ENCODE data around the gene RAB5IF. TPM values are rescaled to one million over a fixed set of nuclear protein-coding genes. Genes with fewer than 3 reads are reported as not detected.
A peak's percentile ranks its signal among the peaks of the same experiment; 100 is the strongest.

The RAB5IF gene
- total RNA-seq, 2 experiments from 2014 or later = 113 to 114 TPM

- no peak for DNase-seq
- Mint-ChIP-seq H3K27me3 (no peaks in the 10 kb centered on the region), H3K4me3 (peak overlapping the region; percentile 97), H3K36me3 (peaks cover 21% of the 10 kb centered on the region), H3K9me3 (no peaks in the 10 kb centered on the region), H3K27ac (peak overlapping the region; percentile 100), H3K4me1 (ENCODE audit: low read depth) (peaks cover 44% of the 10 kb centered on the region)
- POLR2A ChIA-PET = interaction anchor here (1.5 to 1.9 kb wide), 5 partner anchors 9 to 162 kb away, joined by 3 to 13 read pairs (median 5); partner anchors contain the start of genes DSN1 and RAB5IF
- intact Hi-C loops (cut with micrococcal nuclease) = no loop called here
- CTCF ChIA-PET = interaction anchor here (0.7 to 3.6 kb wide), 4 partner anchors 17 to 108 kb away, joined by 3 to 17 read pairs (median 6); no protein-coding TSS in a partner anchor
These were observed 41.1 kb downstream of the RAB5IF start for GRCh38 chr20:36646678-36647077.

GRCh38 chr20:36647196-36648121 is 41.9 kb downstream of the RAB5IF start:
- H3K4me3 Mint-ChIP-seq = no peak overlapping the region
- peaks cover 37% of the 10 kb centered on the region for H3K4me1 Mint-ChIP-seq (ENCODE audit: low read depth)
- no peaks in the 10 kb centered on the region for H3K9me3 Mint-ChIP-seq
- CTCF ChIA-PET = interaction anchor here (0.6 to 0.9 kb wide), 3 partner anchors 34 to 126 kb away, joined by 3 to 6 read pairs (median 3); partner anchors contain the start of gene DSN1
- H3K36me3 Mint-ChIP-seq = peaks cover 19% of the 10 kb centered on the region
- intact Hi-C loops (cut with micrococcal nuclease) = no loop called here
- no peaks in the 10 kb centered on the region for H3K27me3 Mint-ChIP-seq
- DNase-seq = no peak
- H3K27ac Mint-ChIP-seq = peak overlapping the region; percentile 67
- POLR2A ChIA-PET = interaction anchor here (1.4 to 1.5 kb wide), 2 partner anchors 15 to 86 kb away, joined by 4 to 5 read pairs; no protein-coding TSS in a partner anchor

GRCh38 chr20:36653456-36653855 is 47.9 kb downstream of the RAB5IF start:
- CTCF ChIA-PET = interaction anchor here (0.9 kb wide), 1 partner anchor 42 kb away, joined by 3 read pairs; no protein-coding TSS in a partner anchor
- Mint-ChIP-seq H3K4me3 (no peak overlapping the region), H3K4me1 (ENCODE audit: low read depth) (peaks cover 7% of the 10 kb centered on the region), H3K27ac (no peak overlapping the region), H3K9me3 (no peaks in the 10 kb centered on the region), H3K36me3 (peaks cover 9% of the 10 kb centered on the region), H3K27me3 (no peaks in the 10 kb centered on the region)
- intact Hi-C loops (cut with micrococcal nuclease) = no loop called here
- POLR2A ChIA-PET = no interaction called here
- no peak for DNase-seq

DNA sequence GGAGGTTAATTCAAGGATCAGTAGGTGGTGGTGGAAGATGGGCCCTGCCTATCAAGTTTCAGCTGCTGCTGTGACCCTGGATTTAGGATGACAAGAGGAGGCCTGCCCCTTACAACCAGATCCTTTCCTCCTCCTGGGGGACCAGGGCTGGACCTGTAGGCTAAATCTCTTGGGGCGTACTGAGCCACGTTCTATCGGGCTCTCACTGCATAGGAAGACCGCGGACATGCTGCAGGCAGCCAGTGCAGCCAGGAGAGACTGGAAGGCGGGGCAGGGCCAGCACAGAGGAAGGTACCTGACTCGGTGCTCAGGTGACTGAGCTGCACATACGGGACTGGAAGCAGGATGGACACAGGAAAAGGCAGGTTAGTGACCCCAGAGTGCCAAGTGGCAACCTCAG is 48.9 kb downstream of the RAB5IF start:
- POLR2A ChIA-PET = interaction anchor here (2.5 kb wide), 1 partner anchor 9 kb away, joined by 9 read pairs; the partner anchor contains the start of gene SLA2
- H3K4me3 Mint-ChIP-seq = no peak overlapping the region
- H3K9me3 Mint-ChIP-seq = no peaks in the 10 kb centered on the region
- no peak overlapping the region for H3K27ac Mint-ChIP-seq
- H3K27me3 Mint-ChIP-seq = no peaks in the 10 kb centered on the region
- intact Hi-C loops (cut with micrococcal nuclease) = no loop called here
- H3K36me3 Mint-ChIP-seq = peaks cover 9% of the 10 kb centered on the region
- H3K4me1 Mint-ChIP-seq (ENCODE audit: low read depth) = peaks cover 13% of the 10 kb centered on the region
- DNase-seq = no peak
- CTCF ChIA-PET = no interaction called here

DNA sequence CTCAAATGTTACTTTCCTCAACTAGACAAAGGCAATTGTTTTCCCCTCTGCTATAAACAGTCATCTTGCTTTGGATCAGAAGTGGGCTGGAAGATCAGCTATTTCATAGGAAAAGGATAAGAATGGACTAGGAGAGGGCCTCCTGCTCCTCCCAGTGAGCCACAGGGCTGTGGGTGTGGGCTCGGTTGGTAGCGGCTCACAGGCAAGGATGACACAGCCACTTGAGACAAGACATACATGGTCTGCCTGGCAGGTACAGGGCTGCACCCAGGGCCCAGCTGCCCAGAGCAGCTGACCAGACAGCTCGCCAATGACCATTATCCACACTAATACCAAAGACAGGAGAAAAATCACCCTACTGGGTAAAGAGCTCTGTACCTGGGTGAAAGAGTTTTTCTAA is 49.4 kb downstream of the RAB5IF start:
- ChIA-PET CTCF (interaction anchor here (0.5 to 0.9 kb wide), 2 partner anchors 122 to 154 kb away, joined by 3 to 4 read pairs; no protein-coding TSS in a partner anchor), POLR2A (interaction anchor here (1.0 to 2.5 kb wide), 2 partner anchors 9 to 11 kb away, joined by 4 to 9 read pairs; partner anchors contain the start of gene SLA2)
- intact Hi-C loops (cut with micrococcal nuclease) = no loop called here
- Mint-ChIP-seq H3K27me3 (no peaks in the 10 kb centered on the region), H3K36me3 (peaks cover 9% of the 10 kb centered on the region), H3K4me1 (ENCODE audit: low read depth) (peaks cover 13% of the 10 kb centered on the region), H3K9me3 (no peaks in the 10 kb centered on the region), H3K27ac (no peak overlapping the region), H3K4me3 (no peak overlapping the region)
- DNase-seq = no peak

DNA sequence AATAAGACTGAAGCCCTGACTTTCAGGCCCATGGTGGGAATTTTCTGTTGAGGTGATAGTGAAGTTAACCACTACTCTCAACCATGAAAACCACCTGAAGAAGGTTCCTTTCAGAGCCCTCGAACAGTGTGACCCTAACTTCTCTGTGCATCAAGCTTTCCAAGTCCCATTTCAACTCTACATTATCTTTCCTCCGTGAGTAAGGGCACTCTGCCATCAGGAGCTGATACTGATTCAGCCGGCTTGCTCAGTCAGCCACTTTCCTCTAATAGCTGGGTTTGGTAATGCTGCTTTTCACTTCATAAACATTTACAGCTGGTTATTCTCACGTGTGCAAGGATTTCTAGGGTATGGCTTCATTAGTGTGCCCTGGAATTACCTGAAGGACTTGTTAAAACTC is 51.2 kb downstream of the RAB5IF start:
- Mint-ChIP-seq H3K27ac (no peak overlapping the region), H3K36me3 (peaks cover 8% of the 10 kb centered on the region), H3K27me3 (no peaks in the 10 kb centered on the region), H3K4me3 (no peak overlapping the region), H3K9me3 (no peaks in the 10 kb centered on the region), H3K4me1 (ENCODE audit: low read depth) (peaks cover 13% of the 10 kb centered on the region)
- CTCF ChIA-PET = interaction anchor here (2.4 kb wide), 1 partner anchor 152 kb away, joined by 9 read pairs; no protein-coding TSS in a partner anchor
- DNase-seq = no peak
- POLR2A ChIA-PET = interaction anchor here (2.5 kb wide), 1 partner anchor 11 kb away, joined by 9 read pairs; the partner anchor contains the start of gene SLA2
- intact Hi-C loops (cut with micrococcal nuclease) = no loop called here

DNA sequence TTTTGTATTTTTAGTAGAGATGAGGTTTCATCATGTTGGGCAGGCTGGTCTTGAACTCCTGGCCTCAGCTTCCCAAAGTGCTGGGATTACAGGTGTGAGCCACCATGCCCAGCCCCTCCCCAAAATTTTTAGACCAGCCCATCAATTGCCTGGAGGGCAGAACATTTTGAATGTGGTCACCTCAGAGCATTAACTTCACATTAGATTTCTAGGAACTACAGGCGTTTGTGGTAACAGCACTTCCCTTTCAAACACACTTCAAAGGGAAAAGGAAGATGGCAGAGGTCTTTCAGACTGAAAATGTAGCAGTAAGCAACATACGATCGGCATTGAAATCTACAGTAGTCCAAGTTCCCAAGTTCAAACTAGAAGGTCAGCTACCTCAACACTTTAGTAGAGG is 52.7 kb downstream of the RAB5IF start:
- ChIA-PET CTCF (interaction anchor here (1.3 to 2.4 kb wide), 2 partner anchors 16 to 150 kb away, joined by 3 to 9 read pairs; no protein-coding TSS in a partner anchor), POLR2A (interaction anchor here (0.6 to 1.1 kb wide), 2 partner anchors 14 to 62 kb away, joined by 3 read pairs; no protein-coding TSS in a partner anchor)
- Mint-ChIP-seq H3K4me3 (no peak overlapping the region), H3K27me3 (no peaks in the 10 kb centered on the region), H3K9me3 (no peaks in the 10 kb centered on the region), H3K4me1 (ENCODE audit: low read depth) (peaks cover 13% of the 10 kb centered on the region), H3K36me3 (peaks cover 5% of the 10 kb centered on the region), H3K27ac (peak overlapping the region; percentile 40)
- no peak for DNase-seq
- intact Hi-C loops (cut with micrococcal nuclease) = no loop called here

Other genes with a start within 250 kb of the RAB5IF start
- gene MYL9, start 64.3 kb upstream of the RAB5IF start, total RNA-seq = under 1 TPM; 0.12 to 0.29 TPM
- 10 to 100 TPM; 39.7 to 43.0 TPM for gene TGIF2, start 32.2 kb upstream of the RAB5IF start, total RNA-seq
- 10 to 100 TPM; 47.1 to 47.7 TPM for gene SLA2, start 40.4 kb downstream of the RAB5IF start, total RNA-seq
- 10 to 100 TPM; 29.9 to 33.1 TPM for gene NDRG3, start 140.3 kb downstream of the RAB5IF start, total RNA-seq
- gene DSN1, start 168.0 kb downstream of the RAB5IF start, total RNA-seq = 10 to 100 TPM; 25.9 to 30.1 TPM